ENCODE data around the gene SSRP1.

The SSRP1 gene

GRCh38 chr11:57359396-57359795 is 23.7 kb upstream of the SSRP1 start:
- H3K79me2 ChIP-seq (ENCODE audit: control insufficient read depth, low read length): no peaks in the 10 kb centered on the region
- no peak overlapping the region for H3K4me2 ChIP-seq (ENCODE audit: low read length)
- no peaks in the 10 kb centered on the region for H4K20me1 ChIP-seq (ENCODE audit: control insufficient read depth, insufficient read depth, low read depth, low read length)
- no peaks in the 10 kb centered on the region for H3K9me2 ChIP-seq (replicated peaks; ENCODE audit: control insufficient read depth, low read length)
- H3K4me3 ChIP-seq (ENCODE audit: low read length): no peak overlapping the region
- no peaks in the 10 kb centered on the region for H3F3A ChIP-seq (ENCODE audit: control insufficient read depth, insufficient read depth)
- H3K27me3 ChIP-seq (ENCODE audit: control insufficient read depth, low read length): peaks cover 39% of the 10 kb centered on the region
- TF ChIP-seq CTCF (IDR thresholded peaks at IDR 0.05; ENCODE audit: low read depth, low read length, poor library complexity, severe bottlenecking): no peak
- no peak for TF ChIP-seq EZH2phosphoT487 (IDR thresholded peaks at IDR 0.05; ENCODE audit: borderline replicate concordance, low read length)
- H3K9me3 ChIP-seq (ENCODE audit: control insufficient read depth, insufficient read depth, low read length): no peaks in the 10 kb centered on the region
- H3K36me3 ChIP-seq (ENCODE audit: control insufficient read depth, low read length): no peaks in the 10 kb centered on the region
- H3K27ac ChIP-seq (ENCODE audit: low read depth, low read length): no peak overlapping the region
- no peaks in the 10 kb centered on the region for H3K4me1 ChIP-seq (ENCODE audit: control insufficient read depth, low read length)

- H4K20me1 ChIP-seq (ENCODE audit: control insufficient read depth, insufficient read depth, low read depth, low read length): no peaks in the 10 kb centered on the region
- H3K27me3 ChIP-seq (ENCODE audit: control insufficient read depth, low read length): peaks cover 42% of the 10 kb centered on the region
- no peaks in the 10 kb centered on the region for H3K9me3 ChIP-seq (ENCODE audit: control insufficient read depth, insufficient read depth, low read length)
- TF ChIP-seq CTCF (IDR thresholded peaks at IDR 0.05; ENCODE audit: low read depth, low read length, poor library complexity, severe bottlenecking) (no peak), EZH2phosphoT487 (IDR thresholded peaks at IDR 0.05; ENCODE audit: borderline replicate concordance, low read length) (no peak)
- no peaks in the 10 kb centered on the region for H3K79me2 ChIP-seq (ENCODE audit: control insufficient read depth, low read length)
- H3K9me2 ChIP-seq (replicated peaks; ENCODE audit: control insufficient read depth, low read length): no peaks in the 10 kb centered on the region
- no peaks in the 10 kb centered on the region for H3K36me3 ChIP-seq (ENCODE audit: control insufficient read depth, low read length)
- H3K4me2 ChIP-seq (ENCODE audit: low read length): no peak overlapping the region
- H3F3A ChIP-seq (ENCODE audit: control insufficient read depth, insufficient read depth): no peaks in the 10 kb centered on the region
- no peaks in the 10 kb centered on the region for H3K4me1 ChIP-seq (ENCODE audit: control insufficient read depth, low read length)
- no peak overlapping the region for H3K27ac ChIP-seq (ENCODE audit: low read depth, low read length)
- H3K4me3 ChIP-seq (ENCODE audit: low read length): no peak overlapping the region
Measured at GRCh38 chr11:57358991-57359390, 23.3 kb upstream of the SSRP1 start.

GRCh38 chr11:57358543-57358961 is 22.9 kb upstream of the SSRP1 start:
- no peaks in the 10 kb centered on the region for H3F3A ChIP-seq (ENCODE audit: control insufficient read depth, insufficient read depth)
- TF ChIP-seq CTCF (IDR thresholded peaks at IDR 0.05; ENCODE audit: low read depth, low read length, poor library complexity, severe bottlenecking): no peak
- no peak overlapping the region for H3K4me2 ChIP-seq (ENCODE audit: low read length)
- no peaks in the 10 kb centered on the region for H4K20me1 ChIP-seq (ENCODE audit: control insufficient read depth, insufficient read depth, low read depth, low read length)
- H3K4me1 ChIP-seq (ENCODE audit: control insufficient read depth, low read length): no peaks in the 10 kb centered on the region
- no peak overlapping the region for H3K4me3 ChIP-seq (ENCODE audit: low read length)
- no peaks in the 10 kb centered on the region for H3K79me2 ChIP-seq (ENCODE audit: control insufficient read depth, low read length)
- H3K27ac ChIP-seq (ENCODE audit: low read depth, low read length): no peak overlapping the region
- H3K27me3 ChIP-seq (ENCODE audit: control insufficient read depth, low read length): peaks cover 39% of the 10 kb centered on the region
- H3K36me3 ChIP-seq (ENCODE audit: control insufficient read depth, low read length): no peaks in the 10 kb centered on the region
- H3K9me3 ChIP-seq (ENCODE audit: control insufficient read depth, insufficient read depth, low read length): no peaks in the 10 kb centered on the region
- H3K9me2 ChIP-seq (replicated peaks; ENCODE audit: control insufficient read depth, low read length): no peaks in the 10 kb centered on the region

- no peaks in the 10 kb centered on the region for H3K9me2 ChIP-seq (replicated peaks; ENCODE audit: control insufficient read depth, low read length)
- no peaks in the 10 kb centered on the region for H3K79me2 ChIP-seq (ENCODE audit: control insufficient read depth, low read length)
- H3K4me1 ChIP-seq (ENCODE audit: control insufficient read depth, low read length): no peaks in the 10 kb centered on the region
Measured at GRCh38 chr11:57357856-57358255, 22.2 kb upstream of the SSRP1 start.

More at GRCh38 chr11:57357856-57358255, 22.2 kb upstream of the SSRP1 start:
- Histone ChIP-seq H3K27ac (ENCODE audit: low read depth, low read length) (no peak overlapping the region), H3K36me3 (ENCODE audit: control insufficient read depth, low read length) (no peaks in the 10 kb centered on the region), H3K9me3 (ENCODE audit: control insufficient read depth, insufficient read depth, low read length) (no peaks in the 10 kb centered on the region), H3K27me3 (ENCODE audit: control insufficient read depth, low read length) (peaks cover 35% of the 10 kb centered on the region), H3F3A (ENCODE audit: control insufficient read depth, insufficient read depth) (no peaks in the 10 kb centered on the region), H3K4me3 (ENCODE audit: low read length) (no peak overlapping the region), H3K4me2 (ENCODE audit: low read length) (no peak overlapping the region), H4K20me1 (ENCODE audit: control insufficient read depth, insufficient read depth, low read depth, low read length) (no peaks in the 10 kb centered on the region)
- TF ChIP-seq CTCF (IDR thresholded peaks at IDR 0.05; ENCODE audit: low read depth, low read length, poor library complexity, severe bottlenecking) (no peak), EZH2phosphoT487 (IDR thresholded peaks at IDR 0.05; ENCODE audit: borderline replicate concordance, low read length) (no peak)

Data from DOHH2 (cell line).